Fibroblast of mammary gland (primary cell): ENCODE results near the gene ROBO3.

Experiments used
- DNase-seq: peaks from one replicate; pipeline ENCODE4 v3.0.0-alpha.2; 2010; ENCODE audit warnings: low read depth
- H3K4me3 ChIP-seq: 2 replicates; pipeline ENCODE4 v1.5.1; 2011; ENCODE audit warnings: low read depth, mild to moderate bottlenecking, low read length, moderate library complexity; ENCODE audit not compliant: control insufficient read depth
- TF ChIP-seq, protein P1 (sequence below): conservative IDR thresholded peaks from 2 replicates; pipeline ENCODE4 v1.5.1; 2011; ENCODE audit warnings: low read depth, low read length, inconsistent platforms; ENCODE audit not compliant: control insufficient read depth, insufficient read depth

ROBO3 gene

GRCh38 chr11:124890683-124891372 lies 25.6 kb downstream of the ROBO3 start:
- TF ChIP-seq, protein P1, sequence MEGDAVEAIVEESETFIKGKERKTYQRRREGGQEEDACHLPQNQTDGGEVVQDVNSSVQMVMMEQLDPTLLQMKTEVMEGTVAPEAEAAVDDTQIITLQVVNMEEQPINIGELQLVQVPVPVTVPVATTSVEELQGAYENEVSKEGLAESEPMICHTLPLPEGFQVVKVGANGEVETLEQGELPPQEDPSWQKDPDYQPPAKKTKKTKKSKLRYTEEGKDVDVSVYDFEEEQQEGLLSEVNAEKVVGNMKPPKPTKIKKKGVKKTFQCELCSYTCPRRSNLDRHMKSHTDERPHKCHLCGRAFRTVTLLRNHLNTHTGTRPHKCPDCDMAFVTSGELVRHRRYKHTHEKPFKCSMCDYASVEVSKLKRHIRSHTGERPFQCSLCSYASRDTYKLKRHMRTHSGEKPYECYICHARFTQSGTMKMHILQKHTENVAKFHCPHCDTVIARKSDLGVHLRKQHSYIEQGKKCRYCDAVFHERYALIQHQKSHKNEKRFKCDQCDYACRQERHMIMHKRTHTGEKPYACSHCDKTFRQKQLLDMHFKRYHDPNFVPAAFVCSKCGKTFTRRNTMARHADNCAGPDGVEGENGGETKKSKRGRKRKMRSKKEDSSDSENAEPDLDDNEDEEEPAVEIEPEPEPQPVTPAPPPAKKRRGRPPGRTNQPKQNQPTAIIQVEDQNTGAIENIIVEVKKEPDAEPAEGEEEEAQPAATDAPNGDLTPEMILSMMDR, result no peak
- H3K4me3 ChIP-seq, result no peak overlapping the region
- no peak for DNase-seq

GRCh38 chr11:124891373-124891861 lies 26.2 kb downstream of the ROBO3 start:
- DNase-seq, result no peak
- TF ChIP-seq, protein P1, result no peak
- H3K4me3 ChIP-seq, result no peak overlapping the region

DNA sequence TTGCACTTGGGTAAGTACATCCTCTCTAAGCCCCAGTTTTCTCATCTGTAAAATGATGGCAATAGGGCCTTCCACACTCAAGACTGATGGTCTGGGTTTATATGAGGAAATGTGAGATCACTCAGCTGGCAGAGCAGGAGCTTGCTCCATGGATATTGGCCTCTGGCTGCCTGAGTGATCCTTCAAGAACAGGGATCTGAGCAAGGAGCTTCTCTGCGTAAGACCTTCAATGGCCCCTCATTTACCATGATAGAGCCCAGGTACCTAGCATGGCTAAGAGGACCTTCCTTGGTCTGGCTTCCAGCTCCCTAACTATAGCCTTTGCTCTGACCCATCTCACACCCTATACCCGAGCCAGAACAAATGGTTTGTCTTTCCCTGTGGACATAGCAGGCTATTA lies 26.9 kb downstream of the ROBO3 start:
- TF ChIP-seq, protein P1, result no peak
- H3K4me3 ChIP-seq, result no peak overlapping the region
- no peak for DNase-seq

GRCh38 chr11:124892750-124893454 lies 27.7 kb downstream of the ROBO3 start:
- DNase-seq, result no peak
- H3K4me3 ChIP-seq, result no peak overlapping the region
- TF ChIP-seq, protein P1, result no peak

DNA sequence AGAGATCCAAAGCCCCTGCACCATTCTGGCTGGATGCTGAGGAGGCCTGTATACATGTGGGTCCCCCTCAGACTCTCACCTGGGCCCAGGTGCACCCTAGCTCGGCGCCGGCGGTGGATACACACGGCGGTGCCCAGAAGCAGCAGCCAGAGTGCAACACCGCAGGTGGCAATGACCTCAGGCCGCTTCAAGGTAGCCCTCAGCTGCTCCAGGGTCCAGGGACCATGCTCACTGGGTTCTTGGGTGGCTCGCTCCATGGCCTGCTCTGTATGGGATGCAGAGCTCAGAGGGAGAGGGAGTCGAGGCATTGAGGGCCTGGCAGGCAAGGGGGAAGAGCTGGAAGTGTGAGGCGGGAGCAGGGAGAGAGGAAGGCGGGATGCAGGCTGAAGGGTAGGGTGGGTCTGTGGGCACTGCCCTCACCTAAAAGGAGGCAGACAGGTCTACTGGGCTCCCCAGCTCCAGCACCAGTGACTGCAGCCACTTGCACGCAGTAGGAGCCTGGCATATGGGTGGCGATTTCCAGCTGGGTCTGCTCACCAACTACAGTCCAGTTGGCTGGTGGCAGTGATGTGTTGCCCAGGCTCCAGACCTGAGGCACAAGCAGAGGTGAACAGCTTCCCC lies 28.7 kb downstream of the ROBO3 start:
- no peak for DNase-seq
- TF ChIP-seq, protein P1, result no peak
- no peak overlapping the region for H3K4me3 ChIP-seq

DNA sequence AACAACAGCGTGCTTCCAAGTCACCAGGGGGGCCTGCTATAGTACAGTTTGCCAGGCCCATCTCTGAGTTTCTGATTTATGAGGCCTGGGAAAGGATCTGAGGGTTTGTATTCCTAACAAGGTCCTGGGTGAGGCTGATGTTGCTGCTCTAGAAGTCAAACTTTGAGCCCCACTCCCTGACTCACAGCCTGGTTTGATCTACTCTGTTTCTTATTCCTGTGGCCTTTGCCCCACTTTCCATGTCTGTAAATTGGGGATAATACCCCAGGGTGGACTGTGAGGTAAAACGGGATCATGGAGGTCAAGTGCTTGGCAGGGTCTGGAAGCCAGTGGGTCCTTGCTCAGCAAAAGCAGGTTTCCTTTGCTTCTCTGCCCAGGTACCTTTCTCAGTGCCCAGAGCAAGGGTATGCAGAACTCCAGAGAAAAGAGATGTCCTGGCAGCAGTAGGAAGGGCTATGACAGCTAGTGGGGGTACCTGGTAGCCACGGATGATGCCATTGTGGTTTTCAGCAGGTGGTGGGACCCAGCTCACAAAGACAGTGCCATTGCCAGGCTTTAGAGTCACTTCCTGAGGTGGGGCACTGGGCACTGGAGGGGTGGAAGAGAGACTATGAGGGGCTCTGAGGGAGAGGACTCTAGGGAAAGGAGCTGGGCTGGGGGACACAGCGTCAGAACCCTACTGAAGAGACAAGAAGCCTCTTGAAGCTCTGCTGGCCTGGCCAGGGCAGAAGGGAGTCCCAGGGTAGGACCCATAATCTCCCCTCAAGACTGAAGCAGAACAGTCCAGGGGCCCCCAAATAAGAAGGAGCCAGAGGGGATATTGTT lies 29.6 kb downstream of the ROBO3 start:
- DNase-seq, result peak; percentile 41
- TF ChIP-seq, protein P1, result no peak
- H3K4me3 ChIP-seq, result no peak overlapping the region
